Retinal pigment epithelial cell (primary cell): ENCODE measurements around the gene CDK19.
"Not testable (repeated sequence)": the region's sequence is repeated elsewhere in the genome, so short reads cannot be mapped to it uniquely, and the experiment has no call there.

Source experiments
- DNase-seq: peaks from one replicate; pipeline ENCODE4 v3.0.0-alpha.2; 2010; ENCODE audit warnings: low read depth
- H3K4me3 ChIP-seq: 2 replicates; pipeline ENCODE4 v1.5.1; 2011; ENCODE audit warnings: mild to moderate bottlenecking, low read length, control low read depth, moderate library complexity
- TF ChIP-seq, protein P1 (sequence below): conservative IDR thresholded peaks from 2 replicates; pipeline ENCODE4 v1.5.1; 2011; ENCODE audit warnings: low read depth, low read length, control low read depth, inconsistent platforms

The CDK19 gene

DNA sequence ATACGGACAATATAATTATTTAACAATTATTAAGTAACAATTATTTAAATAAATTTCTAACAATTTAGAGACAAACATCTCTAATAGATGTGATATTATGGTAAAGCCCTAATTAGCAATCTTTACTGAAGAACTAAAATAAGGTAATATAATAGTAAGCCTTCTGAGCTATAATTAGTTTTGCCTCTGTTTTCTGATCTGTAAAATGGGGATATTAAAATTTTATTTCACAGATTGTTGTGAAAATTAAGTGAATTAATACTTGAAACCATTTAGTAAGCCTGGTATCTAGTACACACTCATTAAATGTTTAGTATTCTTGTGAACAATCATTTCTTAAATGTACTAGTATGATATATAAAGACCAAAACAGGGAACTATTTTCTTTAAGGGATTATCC, 70.3 kb downstream of the CDK19 start:
- TF ChIP-seq, protein P1, sequence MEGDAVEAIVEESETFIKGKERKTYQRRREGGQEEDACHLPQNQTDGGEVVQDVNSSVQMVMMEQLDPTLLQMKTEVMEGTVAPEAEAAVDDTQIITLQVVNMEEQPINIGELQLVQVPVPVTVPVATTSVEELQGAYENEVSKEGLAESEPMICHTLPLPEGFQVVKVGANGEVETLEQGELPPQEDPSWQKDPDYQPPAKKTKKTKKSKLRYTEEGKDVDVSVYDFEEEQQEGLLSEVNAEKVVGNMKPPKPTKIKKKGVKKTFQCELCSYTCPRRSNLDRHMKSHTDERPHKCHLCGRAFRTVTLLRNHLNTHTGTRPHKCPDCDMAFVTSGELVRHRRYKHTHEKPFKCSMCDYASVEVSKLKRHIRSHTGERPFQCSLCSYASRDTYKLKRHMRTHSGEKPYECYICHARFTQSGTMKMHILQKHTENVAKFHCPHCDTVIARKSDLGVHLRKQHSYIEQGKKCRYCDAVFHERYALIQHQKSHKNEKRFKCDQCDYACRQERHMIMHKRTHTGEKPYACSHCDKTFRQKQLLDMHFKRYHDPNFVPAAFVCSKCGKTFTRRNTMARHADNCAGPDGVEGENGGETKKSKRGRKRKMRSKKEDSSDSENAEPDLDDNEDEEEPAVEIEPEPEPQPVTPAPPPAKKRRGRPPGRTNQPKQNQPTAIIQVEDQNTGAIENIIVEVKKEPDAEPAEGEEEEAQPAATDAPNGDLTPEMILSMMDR, result no peak
- no peak for DNase-seq
- no peak overlapping the region for H3K4me3 ChIP-seq

DNA sequence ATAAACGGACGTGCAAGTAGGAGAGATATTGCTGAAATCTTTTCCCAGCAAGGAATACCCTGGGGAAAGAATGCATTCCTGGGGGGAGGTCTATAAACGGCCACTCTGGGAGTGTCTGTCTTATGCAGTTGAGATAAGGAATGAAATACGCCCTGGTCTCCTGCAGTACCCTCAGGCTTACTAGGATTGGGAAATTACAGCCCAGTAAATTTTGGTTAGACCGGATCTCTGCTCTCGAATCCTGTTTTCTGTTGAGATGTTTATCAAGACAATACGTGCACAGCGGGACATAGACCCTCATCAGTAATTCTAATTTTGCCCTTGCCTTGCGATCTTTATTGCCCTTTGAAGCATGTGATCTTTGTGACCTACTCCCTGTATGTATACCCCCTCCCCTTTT, 72.7 kb downstream of the CDK19 start:
- not testable (repeated sequence) for DNase-seq, H3K4me3 ChIP-seq

DNA sequence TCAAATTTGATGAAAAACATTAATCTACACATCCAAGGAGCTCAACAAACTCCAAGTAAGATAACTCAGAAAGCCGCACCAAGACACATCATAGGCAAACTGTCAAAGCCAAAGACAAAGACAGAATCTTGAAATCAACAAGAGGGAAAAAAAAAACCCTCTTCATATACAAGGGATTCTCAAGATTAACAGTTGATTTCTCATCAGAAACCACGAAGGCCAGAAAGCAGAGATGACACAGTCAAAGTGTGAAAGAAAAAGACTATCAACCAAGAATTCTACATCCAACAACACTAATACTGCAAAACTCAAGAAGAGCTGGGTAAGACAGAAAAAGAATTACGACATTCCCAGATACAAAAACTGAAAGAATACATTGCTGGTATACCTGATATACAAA, 73.8 kb downstream of the CDK19 start:
- DNase-seq, result no peak
- H3K4me3 ChIP-seq, result no peak overlapping the region
- TF ChIP-seq, protein P1, result no peak

DNA sequence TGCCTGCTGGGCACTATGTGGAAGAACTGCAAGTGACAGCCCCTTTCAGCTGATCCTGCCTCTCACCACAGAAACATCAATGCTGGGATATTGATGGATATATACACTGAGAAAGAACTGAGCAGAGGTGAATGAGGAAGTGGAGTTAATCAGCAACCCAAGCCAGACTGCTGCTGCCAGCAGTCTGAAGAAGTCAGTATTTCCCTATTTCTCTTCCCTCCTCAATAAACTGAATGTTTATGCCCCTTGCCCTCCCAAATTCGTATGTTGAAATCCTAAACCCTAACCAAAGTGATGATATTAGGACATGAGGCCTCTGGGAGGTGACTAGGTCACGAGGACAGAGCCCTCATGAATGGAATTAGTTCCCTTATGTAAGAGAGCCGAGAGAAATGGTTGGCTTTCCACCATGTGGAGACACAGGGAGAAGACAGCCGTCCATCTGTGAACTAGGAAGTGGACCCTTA, 76.3 kb downstream of the CDK19 start:
- TF ChIP-seq, protein P1, result no peak
- DNase-seq, result no peak

DNA sequence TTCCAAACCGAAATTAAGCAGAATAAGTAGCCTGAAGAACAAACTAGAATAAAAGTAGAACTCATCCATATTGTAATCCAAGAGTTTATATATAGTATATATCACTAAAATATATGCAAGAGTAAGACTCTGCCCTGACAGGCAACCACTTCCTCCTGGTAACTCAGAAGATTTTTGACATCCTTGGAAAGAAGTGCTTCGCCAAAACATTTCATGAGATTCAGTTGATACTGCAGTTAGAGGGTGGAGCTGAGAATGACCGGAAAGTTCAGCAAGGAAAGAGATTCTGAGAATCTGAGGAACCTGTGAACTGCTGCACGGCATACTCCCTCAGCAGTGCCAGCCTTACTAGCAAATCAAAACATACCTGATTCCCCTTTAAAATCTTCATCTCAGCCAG, 79.6 kb downstream of the CDK19 start:
- no peak for DNase-seq
- H3K4me3 ChIP-seq, result no peak overlapping the region
- TF ChIP-seq, protein P1, result no peak

More for the DNA sequence above, 76.3 kb downstream of the CDK19 start:
- no peak overlapping the region for H3K4me3 ChIP-seq

DNA sequence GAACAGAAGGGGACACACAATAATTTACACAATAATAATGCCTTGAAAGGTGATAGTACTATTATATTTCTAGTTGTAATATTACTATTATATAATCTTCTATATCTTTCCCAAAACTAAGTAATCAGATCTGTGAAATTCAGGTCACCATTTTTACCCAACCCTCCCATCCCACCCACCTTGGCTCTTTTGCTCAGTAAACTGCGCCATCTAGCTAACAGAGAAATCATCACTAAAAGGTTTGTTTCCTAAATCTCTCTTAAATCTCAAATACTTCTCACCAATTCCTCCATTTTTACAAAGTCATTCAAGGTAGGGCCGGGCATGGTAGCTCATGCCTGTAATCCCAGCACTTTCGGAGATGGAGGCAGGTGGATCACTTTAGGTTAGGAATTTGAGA, 83.4 kb downstream of the CDK19 start:
- no peak overlapping the region for H3K4me3 ChIP-seq
- TF ChIP-seq, protein P1, result no peak
- no peak for DNase-seq

DNA sequence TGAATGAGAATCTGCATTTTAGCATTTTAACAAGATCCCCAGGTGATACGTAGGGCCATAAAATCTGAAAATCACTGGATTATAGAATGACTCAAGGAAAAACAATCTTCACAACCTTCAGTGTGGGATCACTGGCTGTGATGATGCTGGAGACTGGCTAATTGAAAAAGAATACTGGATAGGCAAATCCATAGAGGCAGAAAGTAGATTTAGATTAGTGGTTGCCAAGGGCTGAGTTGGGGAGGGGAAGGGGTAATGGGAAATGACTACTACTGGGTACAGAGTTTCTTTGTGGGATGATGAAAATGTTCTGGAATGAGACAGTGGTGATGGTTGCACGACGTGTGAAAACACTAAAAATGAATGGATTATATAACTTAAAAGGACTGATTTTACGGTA, 84.1 kb downstream of the CDK19 start:
- TF ChIP-seq, protein P1, result no peak
- DNase-seq, result peak; percentile 37
- no peak overlapping the region for H3K4me3 ChIP-seq

DNA sequence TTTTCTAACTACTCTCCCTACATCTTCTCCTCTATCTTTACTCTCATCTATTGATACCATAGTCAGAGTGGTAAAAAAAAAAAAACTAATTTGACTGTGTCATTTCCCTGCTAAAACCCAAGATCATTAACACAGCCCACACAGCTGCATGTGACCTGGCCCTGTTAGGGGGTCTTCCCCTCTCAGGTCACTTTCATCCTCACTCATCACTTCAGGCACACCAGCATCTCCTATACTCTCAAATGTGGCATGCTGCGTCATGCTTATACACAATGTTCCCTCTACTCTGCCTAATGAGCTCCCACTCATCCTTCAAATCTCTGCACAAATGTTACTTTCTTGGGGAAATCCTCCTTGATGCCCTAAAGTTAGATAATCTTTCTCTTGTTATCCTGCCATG, 86.8 kb downstream of the CDK19 start:
- DNase-seq, result no peak
- TF ChIP-seq, protein P1, result no peak
- no peak overlapping the region for H3K4me3 ChIP-seq
